ENCODE measurements around the gene CALML5.
"Not testable (repeated sequence)": the region's sequence is repeated elsewhere in the genome, so short reads cannot be mapped to it uniquely, and the experiment has no call there.

CALML5 gene

DNA sequence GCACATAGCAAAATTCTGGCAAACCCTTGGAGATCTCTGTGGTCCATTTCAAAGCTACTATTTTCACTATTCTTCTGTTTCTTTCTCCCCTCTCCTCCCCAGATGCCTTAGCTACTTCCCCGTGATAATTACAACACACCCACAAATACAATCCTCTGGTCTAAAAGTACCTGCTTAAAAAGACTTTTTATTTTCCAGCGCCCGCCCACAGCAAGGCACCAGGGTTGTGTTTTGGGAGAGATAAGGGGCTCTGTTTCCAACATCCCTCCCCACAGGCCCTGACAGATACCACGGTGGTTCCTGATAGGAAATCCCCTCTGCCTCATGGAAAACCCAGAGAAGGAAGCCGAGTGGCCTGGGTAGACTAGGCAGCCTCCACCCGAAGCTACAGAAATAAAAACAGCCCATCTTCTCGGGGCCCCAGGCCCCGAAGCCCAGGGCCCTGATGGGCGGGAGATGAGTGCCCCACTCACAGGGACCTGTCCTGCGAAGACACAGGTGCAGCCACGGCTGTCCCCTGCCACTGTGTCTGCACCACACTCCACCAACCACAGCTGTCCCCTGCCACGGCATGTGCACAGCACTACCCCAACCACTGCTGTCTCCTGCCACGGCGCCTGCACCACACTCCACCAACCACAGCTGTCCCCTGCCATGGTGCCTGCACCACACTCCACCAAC lies 19.7 kb downstream of the CALML5 start:
- DNase-seq: no peak

DNA sequence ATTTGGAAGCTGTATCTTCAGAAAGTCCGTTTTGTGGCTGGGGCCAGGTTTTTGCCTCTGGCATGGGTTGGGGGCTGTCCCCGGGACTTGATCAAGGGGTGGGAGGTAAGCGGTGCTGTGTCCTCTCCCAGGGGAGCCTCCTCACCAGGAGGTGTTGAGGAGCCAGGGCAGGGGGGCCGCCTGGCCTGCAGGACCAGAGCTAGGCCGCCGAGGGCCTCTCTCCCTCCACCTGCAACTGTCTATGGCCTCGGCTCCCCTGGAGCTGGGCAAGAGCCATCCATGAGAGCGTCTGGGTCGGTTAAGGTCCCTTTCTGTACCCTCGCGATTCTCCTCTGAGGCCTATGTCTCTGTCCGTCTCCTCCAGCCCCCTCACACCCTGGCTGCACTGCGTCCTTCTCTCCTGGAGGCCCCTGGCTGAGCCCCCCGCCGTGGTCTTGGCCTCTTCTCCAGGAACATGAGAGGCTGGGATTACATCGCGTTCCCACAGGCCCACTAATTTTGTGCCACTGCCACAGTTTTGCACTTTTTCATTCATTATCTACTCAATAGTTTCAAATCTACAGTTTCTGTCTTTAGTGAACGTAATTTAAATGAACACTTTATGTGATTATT lies 20.6 kb downstream of the CALML5 start:
- no peak for DNase-seq

GRCh38 chr10:5477948-5478693 lies 21.2 kb downstream of the CALML5 start:
- DNase-seq: no peak

DNA sequence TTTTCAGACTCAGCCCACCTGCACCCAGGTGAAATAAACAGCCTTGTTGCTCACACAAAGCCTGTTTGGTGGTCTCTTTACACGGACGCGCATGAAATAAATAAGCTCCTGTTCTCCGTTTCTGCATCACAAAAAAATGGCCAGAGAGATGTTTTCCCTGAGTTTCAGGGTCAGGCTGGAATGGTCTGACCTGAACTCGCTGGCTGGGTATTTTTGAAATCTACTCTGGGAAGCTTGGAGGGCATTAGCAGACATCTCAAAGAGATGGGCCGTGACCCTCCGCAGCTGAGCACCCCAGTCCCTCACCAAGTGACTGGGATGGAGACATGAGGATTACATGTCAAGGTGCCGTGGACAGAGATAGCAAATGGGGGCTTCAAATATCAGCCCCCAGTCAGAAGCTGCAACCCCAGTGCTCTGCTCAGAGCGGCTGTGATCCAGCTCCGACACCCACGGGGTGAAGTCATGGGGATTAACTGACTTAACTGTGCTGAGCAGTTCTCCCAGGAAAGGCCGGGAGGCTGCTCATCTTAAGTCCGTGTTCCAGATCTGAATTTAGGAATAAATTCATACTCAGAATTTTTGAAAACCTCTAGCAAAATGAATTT lies 22.3 kb downstream of the CALML5 start:
- DNase-seq: no peak

- not testable (repeated sequence) for DNase-seq
Measured at GRCh38 chr10:5475974-5476807, 23.2 kb downstream of the CALML5 start.

DNA sequence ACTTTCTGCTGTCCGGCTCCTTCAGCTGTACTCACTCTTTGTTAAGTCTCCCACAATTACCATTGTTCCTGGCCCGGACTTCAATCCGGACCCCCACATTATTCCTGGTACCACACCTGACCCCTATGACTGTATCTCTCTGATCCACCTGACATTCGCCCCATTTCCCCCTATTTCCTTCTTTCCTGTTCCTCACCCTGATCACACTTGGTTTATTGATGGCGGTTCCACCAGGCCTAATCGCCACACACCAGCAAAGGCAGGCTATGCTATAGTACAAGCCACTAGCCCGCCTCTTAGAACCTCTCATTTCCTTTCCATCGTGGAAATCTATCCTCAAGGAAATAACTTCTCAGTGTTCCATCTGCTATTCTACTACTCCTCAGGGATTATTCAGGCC lies 24.3 kb downstream of the CALML5 start:
- DNase-seq: not testable (repeated sequence)

DNA sequence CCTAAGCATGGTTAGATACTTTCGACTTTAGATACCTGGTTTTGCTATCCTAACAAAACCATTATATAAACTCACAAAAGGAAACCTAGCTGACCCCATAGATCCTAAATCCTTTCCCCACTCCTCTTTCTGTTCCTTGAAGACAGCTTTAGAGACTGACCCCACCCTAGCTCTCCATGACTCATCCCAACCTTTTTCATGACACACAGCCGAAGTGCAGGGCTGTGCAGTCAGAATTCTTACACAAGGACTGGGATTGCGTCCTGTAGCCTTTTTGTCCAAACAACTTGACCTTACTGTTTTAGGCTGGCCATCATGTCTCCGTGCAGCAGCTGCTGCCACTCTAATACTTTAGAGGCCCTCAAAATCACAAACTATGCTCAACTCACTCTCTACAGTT lies 24.7 kb downstream of the CALML5 start:
- DNase-seq: not testable (repeated sequence)

GRCh38 chr10:5470062-5470751 lies 29.2 kb downstream of the CALML5 start:
- no peak for DNase-seq

DNA sequence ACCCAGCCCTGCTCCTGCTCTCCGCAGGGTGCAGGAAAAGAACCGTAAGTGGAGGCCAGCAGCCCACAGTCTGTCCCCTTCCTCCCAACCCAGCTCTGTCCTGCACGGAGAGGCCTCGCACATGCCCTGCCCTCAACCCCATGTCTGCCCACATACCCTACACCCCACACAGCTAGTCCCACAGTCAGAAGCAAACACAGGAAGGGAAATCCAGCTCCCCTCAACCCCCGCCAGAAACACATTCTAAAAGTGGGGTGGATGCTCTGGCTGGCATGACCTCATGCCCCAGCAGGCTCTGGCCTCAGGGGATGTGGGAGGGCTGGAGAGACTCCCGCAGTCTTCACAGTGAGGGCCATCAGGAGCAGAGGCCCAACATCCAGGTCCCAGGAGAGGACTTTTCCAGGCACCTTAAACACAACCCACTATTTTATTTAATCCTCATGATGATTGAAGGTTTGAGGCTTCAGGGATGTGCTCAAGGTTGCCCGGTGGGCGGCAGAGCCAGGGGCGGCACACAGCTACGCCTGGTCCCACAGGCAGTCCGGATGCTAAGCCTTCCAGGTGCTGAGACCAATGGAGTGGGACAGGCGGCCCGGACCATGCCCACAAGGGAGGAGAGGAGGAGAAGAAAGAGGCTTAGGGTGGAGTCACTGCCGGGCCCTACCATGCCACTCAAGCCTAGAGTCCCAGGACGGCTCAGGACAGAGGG lies 29.9 kb downstream of the CALML5 start:
- DNase-seq: no peak

DNA sequence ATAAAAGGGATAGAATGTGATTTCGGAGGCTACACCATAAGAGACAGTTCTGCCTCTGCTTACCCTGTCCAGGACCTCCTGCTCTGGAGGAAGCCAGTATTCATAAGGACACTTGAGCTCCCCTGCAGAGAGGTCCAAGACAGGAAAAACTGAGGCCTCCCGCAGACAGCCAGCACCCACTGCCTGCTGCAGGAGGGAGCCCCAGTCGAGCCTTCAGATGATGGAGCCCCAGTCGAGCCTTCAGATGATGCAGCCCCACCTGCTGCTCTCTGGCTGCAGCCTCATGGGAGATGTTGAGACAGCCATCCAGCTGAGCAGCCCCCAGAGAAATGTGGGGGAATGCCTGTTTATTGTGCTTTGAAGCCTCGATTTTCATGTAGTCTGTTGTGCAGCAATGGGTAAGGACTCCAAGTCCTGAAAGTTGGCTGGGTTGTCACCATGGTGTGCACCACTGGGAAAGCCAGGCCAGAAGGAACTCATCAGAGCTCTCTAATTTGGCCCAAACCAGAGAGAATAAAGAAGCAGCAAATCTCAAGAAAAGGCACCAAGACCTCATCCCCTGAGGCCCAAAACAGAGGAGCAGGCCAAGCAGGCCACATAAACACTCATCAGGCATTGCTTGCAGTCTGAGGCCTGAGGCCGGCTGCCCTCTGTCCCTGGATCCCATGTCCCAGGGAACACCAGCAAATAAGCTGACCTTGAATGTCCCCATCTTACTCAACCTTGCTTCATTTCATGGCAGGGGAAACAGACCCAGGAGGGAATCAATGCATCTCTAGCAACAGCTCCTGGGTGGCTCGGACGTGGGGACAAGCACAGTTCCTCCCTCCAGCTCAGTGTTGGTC lies 30.9 kb downstream of the CALML5 start:
- no peak for DNase-seq

DNA sequence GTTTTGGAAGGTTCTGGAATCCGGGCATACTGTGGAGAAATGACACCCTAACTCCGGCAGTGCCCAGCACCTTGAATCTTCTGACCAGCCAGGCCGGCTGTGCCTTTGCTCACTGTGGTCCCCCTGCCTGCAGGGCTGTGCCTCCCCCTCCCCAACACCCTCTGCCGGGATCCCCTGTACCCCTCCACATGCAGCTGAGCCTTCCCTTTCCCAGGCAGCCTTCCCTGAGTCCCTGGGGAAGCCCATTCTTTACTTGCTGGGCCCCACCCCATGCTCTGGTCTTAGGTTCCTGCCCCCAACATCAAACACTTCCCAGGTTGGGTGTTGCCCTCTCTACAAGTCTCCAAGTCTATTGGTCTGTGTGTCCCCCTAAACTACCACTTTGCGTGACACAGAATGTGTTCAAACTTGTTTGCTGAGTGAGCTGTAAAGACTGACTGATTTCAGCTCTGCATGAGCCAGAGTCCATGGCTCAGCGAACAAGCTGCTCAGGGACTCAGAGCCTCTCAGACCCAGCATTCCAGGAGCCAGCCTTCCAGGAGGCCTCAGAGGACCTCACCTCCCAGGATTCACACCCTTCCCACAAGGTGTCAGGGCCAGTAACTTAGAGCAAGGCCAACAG lies 31.6 kb downstream of the CALML5 start:
- peak; percentile 34 for DNase-seq

GRCh38 chr10:5467207-5467535 lies 32.2 kb downstream of the CALML5 start:
- no peak for DNase-seq

- peak; percentile 90 for DNase-seq
Measured at GRCh38 chr10:5466451-5467206, 32.7 kb downstream of the CALML5 start.

- DNase-seq: no peak
Measured at GRCh38 chr10:5465976-5466450, 33.4 kb downstream of the CALML5 start.

- no peak for DNase-seq
Measured at GRCh38 chr10:5464546-5464945, 34.8 kb downstream of the CALML5 start.

DNA sequence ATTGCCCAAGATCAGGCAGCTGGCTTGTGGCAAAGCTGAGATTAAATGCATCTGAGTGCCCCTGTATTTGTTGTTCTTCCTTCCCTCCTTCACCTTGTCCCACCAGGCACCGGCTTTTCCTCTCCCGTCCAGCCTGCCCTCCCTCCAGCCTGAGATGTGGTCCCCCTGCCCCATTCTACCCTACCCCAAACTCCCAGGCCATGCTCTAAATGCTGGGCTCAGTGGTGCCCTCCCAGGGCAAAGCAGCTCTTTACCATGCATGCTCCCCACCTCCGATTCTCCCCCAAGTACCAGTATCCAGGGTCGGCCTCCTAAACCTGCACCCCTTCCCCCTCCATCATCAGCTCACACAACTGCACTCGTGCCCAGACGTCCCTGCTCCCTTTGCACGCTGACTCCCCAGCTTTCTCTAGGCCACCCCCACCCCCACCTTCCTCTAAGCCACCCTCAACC lies 36.5 kb downstream of the CALML5 start:
- no peak for DNase-seq

GRCh38 chr10:5461914-5462840 lies 37.2 kb downstream of the CALML5 start:
- no peak for DNase-seq

- DNase-seq: peak; percentile 47
Measured at GRCh38 chr10:5461203-5461588, 38.2 kb downstream of the CALML5 start.

Measured in DMS79 treated with DMSO at 0.1 percent for 48 hours (cell line).